Astrocyte (in vitro differentiated cells and primary cell): ENCODE measurements around the gene STX16. TPM values are rescaled to one million over a fixed set of nuclear protein-coding genes. Genes with fewer than 3 reads are reported as not detected.

Experiments used
- DNase-seq: peaks from one replicate; pipeline ENCODE4 v3.0.0-alpha.2; 2010; ENCODE audit warnings: low read depth
- FAIRE-seq: peaks from 2 replicates; lab custom pipeline; 2011; peaks lifted over from hg19 to GRCh38; lab: Jason Lieb, UNC
- H2AFZ ChIP-seq: 2 replicates; pipeline ENCODE4 v1.6.0; 2012; ENCODE audit warnings: low read depth, low read length, inconsistent platforms
- H3K27ac ChIP-seq: 2 replicates; pipeline ENCODE4 v1.5.1; 2011; ENCODE audit warnings: low read depth, low read length, inconsistent platforms
- H3K27me3 ChIP-seq: 2 replicates; pipeline ENCODE4 v1.6.0; 2011; ENCODE audit warnings: low read length, inconsistent platforms; ENCODE audit not compliant: insufficient read depth
- H3K36me3 ChIP-seq: 2 replicates; pipeline ENCODE4 v1.5.1; 2011; ENCODE audit warnings: low read length, inconsistent platforms; ENCODE audit not compliant: insufficient read depth
- H3K4me1 ChIP-seq: 2 replicates; pipeline ENCODE4 v1.5.1; 2011; ENCODE audit warnings: low read length, inconsistent platforms; ENCODE audit not compliant: insufficient read depth
- H3K4me2 ChIP-seq: 2 replicates; pipeline ENCODE4 v1.6.0; 2012; ENCODE audit warnings: low read length, inconsistent platforms
- H3K4me3 ChIP-seq: 2 replicates; pipeline ENCODE4 v1.5.1; 2011; ENCODE audit warnings: low read depth, mild to moderate bottlenecking, low read length, inconsistent platforms; ENCODE audit not compliant: insufficient read depth
- H3K79me2 ChIP-seq: 2 replicates; pipeline ENCODE4 v1.6.0; 2012; ENCODE audit warnings: mild to moderate bottlenecking, low read length, inconsistent platforms; ENCODE audit not compliant: insufficient read depth
- H3K9ac ChIP-seq: 2 replicates; pipeline ENCODE4 v1.6.0; 2012; ENCODE audit warnings: mild to moderate bottlenecking, low read length, inconsistent platforms
- H3K9me3 ChIP-seq: 2 replicates; pipeline ENCODE4 v1.5.1; 2012; ENCODE audit warnings: low read depth, mild to moderate bottlenecking, low read length, inconsistent platforms; ENCODE audit not compliant: insufficient read depth
- H4K20me1 ChIP-seq: 2 replicates; pipeline ENCODE4 v1.6.0; 2012; ENCODE audit warnings: low read length, inconsistent platforms; ENCODE audit not compliant: insufficient read depth
- H3K27ac Mint-ChIP-seq: one replicate; pipeline ENCODE4 v1.8.0; 2021; ENCODE audit warnings: mild to moderate bottlenecking, mixed read lengths; ENCODE audit not compliant: unreplicated experiment
- H3K27me3 Mint-ChIP-seq: one replicate; pipeline ENCODE4 v1.8.0; 2021; ENCODE audit warnings: low read depth, mixed read lengths; ENCODE audit not compliant: unreplicated experiment
- H3K36me3 Mint-ChIP-seq: one replicate; pipeline ENCODE4 v1.8.0; 2021; ENCODE audit warnings: low read depth, mixed read lengths; ENCODE audit not compliant: unreplicated experiment
- H3K4me1 Mint-ChIP-seq: one replicate; pipeline ENCODE4 v1.8.0; 2021; ENCODE audit warnings: low read depth, mixed read lengths; ENCODE audit not compliant: unreplicated experiment
- H3K4me3 Mint-ChIP-seq: one replicate; pipeline ENCODE4 v1.8.0; 2021; ENCODE audit warnings: mild to moderate bottlenecking, moderate library complexity, mixed read lengths; ENCODE audit not compliant: unreplicated experiment
- H3K9me3 Mint-ChIP-seq: one replicate; pipeline ENCODE4 v1.8.0; 2021; ENCODE audit warnings: mild to moderate bottlenecking, mixed read lengths; ENCODE audit not compliant: unreplicated experiment
- CTCF ChIP-seq: IDR thresholded peaks from 2 replicates; pipeline ENCODE4 v1.5.1; 2011; ENCODE audit warnings: low read depth, mild to moderate bottlenecking, inconsistent platforms, low read length, moderate library complexity; ENCODE audit not compliant: insufficient read depth
- EZH2 ChIP-seq: IDR thresholded peaks from 2 replicates; pipeline ENCODE4 v1.6.1; 2012; ENCODE audit warnings: mild to moderate bottlenecking, low read length, inconsistent platforms; ENCODE audit not compliant: insufficient read depth
- total RNA-seq: library from RNA; stranded (reverse); gene quantifications from 2 replicates; pipeline ENCODE4 v1.2.1, GENCODE V29; 2021

STX16 gene
- total RNA-seq, 1 donor from 2014 or later, result 59.3 TPM

- Mint-ChIP-seq H3K27ac (no peak overlapping the region), H3K36me3 (peaks cover 4% of the 10 kb centered on the region), H3K27me3 (no peaks in the 10 kb centered on the region), H3K4me3 (no peak overlapping the region), H3K9me3 (no peaks in the 10 kb centered on the region), H3K4me1 (peaks cover 9% of the 10 kb centered on the region)
- DNase-seq, result peak; percentile 14
- peaks cover 6% of the 10 kb centered on the region for H4K20me1 ChIP-seq
- H3K9ac ChIP-seq, result peak overlapping the region; percentile 13
- H3K36me3 ChIP-seq, result no peaks in the 10 kb centered on the region
- no peaks in the 10 kb centered on the region for H3K9me3 ChIP-seq
- TF ChIP-seq CTCF (no peak), EZH2 (no peak)
- peaks cover 15% of the 10 kb centered on the region for H3K4me1 ChIP-seq
- H3K4me3 ChIP-seq, result no peak overlapping the region
- H3K27ac ChIP-seq, result no peak overlapping the region
- H3K79me2 ChIP-seq, result peaks cover 20% of the 10 kb centered on the region
- H3K27me3 ChIP-seq, result no peaks in the 10 kb centered on the region
- H2AFZ ChIP-seq, result no peak overlapping the region
- H3K4me2 ChIP-seq, result no peak overlapping the region
- FAIRE-seq, result no peak
These were observed 39.5 kb downstream of the STX16 start for GRCh38 chr20:58690396-58691135.

- H3K27ac Mint-ChIP-seq, result no peak overlapping the region
- Histone ChIP-seq H4K20me1 (peaks cover 6% of the 10 kb centered on the region), H3K36me3 (no peaks in the 10 kb centered on the region), H3K27me3 (no peaks in the 10 kb centered on the region), H3K4me2 (peak overlapping the region; percentile 44), H3K27ac (peak overlapping the region; percentile 71), H2AFZ (peak overlapping the region; percentile 86), H3K9me3 (no peaks in the 10 kb centered on the region), H3K9ac (peak overlapping the region; percentile 78), H3K4me1 (peaks cover 15% of the 10 kb centered on the region), H3K79me2 (peaks cover 20% of the 10 kb centered on the region), H3K4me3 (no peak overlapping the region)
- H3K36me3 Mint-ChIP-seq, result peaks cover 4% of the 10 kb centered on the region
- no peak for DNase-seq
- H3K4me3 Mint-ChIP-seq, result no peak overlapping the region
- no peaks in the 10 kb centered on the region for H3K9me3 Mint-ChIP-seq
- H3K4me1 Mint-ChIP-seq, result peaks cover 9% of the 10 kb centered on the region
- no peaks in the 10 kb centered on the region for H3K27me3 Mint-ChIP-seq
- no peak for FAIRE-seq
- TF ChIP-seq CTCF, result no peak
- TF ChIP-seq EZH2, result no peak
These were observed 40.9 kb downstream of the STX16 start for GRCh38 chr20:58691773-58692578.
